ENCODE data around the gene DAZAP1. TPM values are rescaled to one million over a fixed set of nuclear protein-coding genes. Genes with fewer than 3 reads are reported as not detected.
"Not testable (repeated sequence)": the region's sequence is repeated elsewhere in the genome, so short reads cannot be mapped to it uniquely, and the experiment has no call there.

DAZAP1 gene
- total RNA-seq, 2 experiments from 2014 or later: 226 to 242 TPM

DNA sequence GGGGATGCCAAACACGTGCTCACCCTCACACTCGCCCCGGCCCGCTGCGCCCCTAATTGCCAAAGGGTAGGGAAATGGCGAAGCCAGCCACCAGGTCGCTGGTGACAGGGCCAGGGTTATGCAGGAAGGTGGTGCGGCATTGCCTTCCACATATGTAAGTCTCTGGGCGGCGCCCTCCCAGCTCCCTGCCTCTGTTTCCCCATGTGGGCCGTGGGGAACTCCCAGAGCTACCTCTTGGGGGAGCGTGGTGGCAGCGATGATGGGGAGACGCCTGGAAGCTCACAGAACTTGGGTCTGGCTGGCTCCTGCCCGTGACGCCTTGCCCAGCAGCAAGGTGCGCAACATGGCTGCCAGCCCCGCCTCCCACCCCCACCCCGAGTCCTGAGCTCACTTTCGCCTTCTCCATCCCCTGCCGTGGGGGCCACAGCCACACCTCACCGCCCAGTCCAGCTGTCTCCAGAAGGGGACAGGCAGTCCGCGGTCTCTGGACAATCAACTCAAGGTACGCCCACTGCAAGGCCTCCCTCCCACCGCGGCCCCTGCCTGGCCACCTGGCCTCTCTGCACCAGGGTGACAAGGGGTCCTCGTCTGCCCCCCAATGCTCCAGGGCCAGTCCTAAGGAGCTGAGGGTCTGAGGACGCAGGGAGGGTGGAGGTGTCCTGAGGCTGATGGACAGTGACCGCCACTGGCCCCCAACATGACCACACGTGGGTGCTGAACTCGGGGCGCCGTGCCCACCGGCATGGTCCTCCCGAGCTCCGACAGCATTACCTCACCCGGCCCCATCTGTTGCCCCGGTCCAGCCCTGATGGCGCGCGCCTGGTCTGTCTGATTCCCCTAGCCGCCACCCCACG is 65.1 kb downstream of the DAZAP1 start:
- POLR2A ChIA-PET: interaction anchor here (2.2 kb wide), 1 partner anchor 17 kb away, joined by 7 read pairs; no protein-coding TSS in a partner anchor
- intact Hi-C loops (cut with micrococcal nuclease): loop anchor here (5.0 kb wide), 1 partner anchor 35 kb away; the partner anchor contains the start of gene RPS15
- Mint-ChIP-seq H3K36me3 (peaks cover 2% of the 10 kb centered on the region), H3K9me3 (no peaks in the 10 kb centered on the region), H3K27ac (no peak overlapping the region), H3K4me1 (ENCODE audit: low read depth) (peaks cover 13% of the 10 kb centered on the region), H3K27me3 (peaks cover 3% of the 10 kb centered on the region), H3K4me3 (no peak overlapping the region)
- DNase-seq: no peak
- CTCF ChIA-PET: interaction anchor here (1.1 to 1.4 kb wide), 2 partner anchors 18 to 27 kb away, joined by 3 to 5 read pairs; no protein-coding TSS in a partner anchor

- Mint-ChIP-seq H3K9me3 (no peaks in the 10 kb centered on the region), H3K27ac (no peak overlapping the region), H3K4me3 (no peak overlapping the region), H3K36me3 (peaks cover 2% of the 10 kb centered on the region), H3K27me3 (peaks cover 3% of the 10 kb centered on the region), H3K4me1 (ENCODE audit: low read depth) (peaks cover 14% of the 10 kb centered on the region)
- ChIA-PET POLR2A (interaction anchor here (2.2 kb wide), 1 partner anchor 18 kb away, joined by 7 read pairs; no protein-coding TSS in a partner anchor), CTCF (no interaction called here)
- no peak for DNase-seq
- intact Hi-C loops (cut with micrococcal nuclease): loop anchor here (5.0 kb wide), 1 partner anchor 36 kb away; the partner anchor contains the start of gene RPS15
Observed at GRCh38 chr19:1473085-1473851, 65.9 kb downstream of the DAZAP1 start.

DNA sequence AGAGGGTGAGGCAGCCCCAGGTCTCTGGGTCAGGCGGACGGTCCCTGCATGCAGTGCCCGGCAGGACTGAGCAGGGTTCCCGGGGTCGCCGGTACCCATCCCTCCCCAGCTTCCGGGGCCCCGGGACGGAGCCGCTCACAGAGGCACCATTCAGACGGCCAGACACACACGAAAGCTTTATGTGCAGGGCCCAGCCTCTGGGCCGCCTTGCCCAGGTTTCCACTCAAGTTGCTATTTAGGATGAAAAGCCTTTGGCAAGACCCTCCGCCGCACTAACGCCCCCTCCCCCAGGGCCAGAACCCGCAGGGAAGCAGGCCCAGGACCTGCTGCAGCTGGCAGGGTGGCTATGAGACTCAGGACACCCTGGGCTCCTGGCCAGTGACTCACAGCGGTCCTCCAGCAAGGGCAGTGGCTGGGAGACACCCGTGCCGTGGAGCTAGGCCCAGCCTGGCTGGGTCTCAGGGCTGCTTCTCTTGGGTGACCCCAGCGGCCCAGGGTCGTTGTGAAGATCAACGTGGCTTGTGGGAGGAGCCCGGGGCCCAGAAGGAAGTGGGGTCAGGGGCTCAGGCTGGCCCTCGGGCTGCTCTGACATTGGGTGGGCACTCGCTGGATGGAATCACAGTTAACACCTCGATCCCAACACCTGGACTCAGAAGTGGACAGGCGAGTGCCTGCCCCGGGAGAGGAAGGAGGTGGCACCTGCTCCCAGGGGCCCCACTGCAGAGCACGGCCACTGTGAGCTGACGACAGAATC is 66.8 kb downstream of the DAZAP1 start:
- intact Hi-C loops (cut with micrococcal nuclease): loop anchor here (5.0 kb wide), 1 partner anchor 37 kb away; the partner anchor contains the start of gene RPS15

DNA sequence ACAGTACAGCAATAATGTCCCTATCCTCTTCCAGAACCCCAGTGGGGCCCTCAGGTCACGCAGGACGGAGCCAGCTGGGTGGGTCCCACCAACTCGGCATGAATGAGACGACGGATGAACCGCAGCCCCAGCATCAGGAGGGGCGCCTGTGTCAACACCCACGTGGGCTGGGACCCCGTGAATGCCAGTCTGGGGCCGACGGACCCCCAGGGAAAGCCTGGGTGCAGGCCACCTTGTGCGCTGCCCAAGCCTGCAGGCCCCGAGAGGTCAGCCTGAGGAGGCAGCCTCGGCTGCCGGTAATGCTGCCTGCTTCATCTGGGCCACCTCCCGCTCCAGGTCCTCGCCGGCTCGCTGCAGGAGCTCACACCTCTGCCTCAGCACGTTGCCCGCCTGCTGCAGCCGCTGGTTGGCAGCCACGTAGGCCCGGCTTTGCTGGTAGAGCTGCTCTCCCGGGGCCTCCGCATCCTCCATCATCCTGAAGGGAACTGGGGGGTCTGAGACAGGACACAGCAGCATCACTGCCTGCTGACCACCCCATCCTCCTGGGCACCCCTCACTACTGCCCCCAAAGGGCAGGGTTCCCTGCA is 67.5 kb downstream of the DAZAP1 start:
- intact Hi-C loops (cut with micrococcal nuclease): loop anchor here (5.0 kb wide), 2 partner anchors 37 to 38 kb away; partner anchors contain the start of genes ADAMTSL5 and RPS15
- peaks cover 18% of the 10 kb centered on the region for H3K4me1 Mint-ChIP-seq (ENCODE audit: low read depth)
- no peaks in the 10 kb centered on the region for H3K9me3 Mint-ChIP-seq
- H3K36me3 Mint-ChIP-seq: peaks cover 3% of the 10 kb centered on the region
- ChIA-PET POLR2A (interaction anchor here (1.5 kb wide), 1 partner anchor 8 kb away, joined by 3 read pairs; no protein-coding TSS in a partner anchor), CTCF (interaction anchor here (2.2 kb wide), 1 partner anchor 9 kb away, joined by 6 read pairs; no protein-coding TSS in a partner anchor)
- DNase-seq: no peak
- peaks cover 3% of the 10 kb centered on the region for H3K27me3 Mint-ChIP-seq
- no peak overlapping the region for H3K27ac Mint-ChIP-seq
- H3K4me3 Mint-ChIP-seq: no peak overlapping the region

More for the DNA sequence above, 66.8 kb downstream of the DAZAP1 start:
- Mint-ChIP-seq H3K4me3 (no peak overlapping the region), H3K9me3 (no peaks in the 10 kb centered on the region), H3K4me1 (ENCODE audit: low read depth) (peaks cover 17% of the 10 kb centered on the region), H3K27me3 (peaks cover 3% of the 10 kb centered on the region), H3K27ac (no peak overlapping the region), H3K36me3 (peaks cover 3% of the 10 kb centered on the region)
- CTCF ChIA-PET: interaction anchor here (2.2 kb wide), 1 partner anchor 8 kb away, joined by 6 read pairs; no protein-coding TSS in a partner anchor
- POLR2A ChIA-PET: interaction anchor here (1.5 kb wide), 1 partner anchor 8 kb away, joined by 3 read pairs; no protein-coding TSS in a partner anchor
- no peak for DNase-seq

- Mint-ChIP-seq H3K4me1 (ENCODE audit: low read depth) (peaks cover 15% of the 10 kb centered on the region), H3K27me3 (no peaks in the 10 kb centered on the region), H3K36me3 (peaks cover 3% of the 10 kb centered on the region), H3K9me3 (no peaks in the 10 kb centered on the region), H3K4me3 (no peak overlapping the region), H3K27ac (no peak overlapping the region)
- intact Hi-C loops (cut with micrococcal nuclease): loop anchor here (5.0 kb wide), 1 partner anchor 36 kb away; the partner anchor contains the start of gene ADAMTSL5
- no peak for DNase-seq
- ChIA-PET POLR2A (interaction anchor here (1.5 kb wide), 1 partner anchor 9 kb away, joined by 3 read pairs; no protein-coding TSS in a partner anchor), CTCF (interaction anchor here (2.2 kb wide), 1 partner anchor 10 kb away, joined by 6 read pairs; no protein-coding TSS in a partner anchor)
Observed at GRCh38 chr19:1475751-1476437, 68.5 kb downstream of the DAZAP1 start.

- CTCF ChIA-PET: interaction anchor here (1.0 kb wide), 2 partner anchors 11 to 32 kb away, joined by 3 read pairs; no protein-coding TSS in a partner anchor
Observed at GRCh38 chr19:1477056-1477455, 69.7 kb downstream of the DAZAP1 start.

GRCh38 chr19:1478934-1479707 is 71.7 kb downstream of the DAZAP1 start, which contains the start of gene C19orf25:
Gene C19orf25 (minus strand): TSS chr19:1479215. CDS start chr19:1478903, 312 bp downstream.
- Mint-ChIP-seq H3K9me3 (no peaks in the 10 kb centered on the region), H3K27ac (peak within 1 kb of the TSS; percentile 91), H3K27me3 (no peaks in the 10 kb centered on the region), H3K4me1 (ENCODE audit: low read depth) (peaks cover 9% of the 10 kb centered on the region), H3K36me3 (peaks cover 3% of the 10 kb centered on the region), H3K4me3 (peak within 1 kb of the TSS; percentile 97)
- POLR2A ChIA-PET: no interaction called here
- CTCF ChIA-PET: no interaction called here
- DNase-seq: peak; percentile 96
- intact Hi-C loops (cut with micrococcal nuclease): loop anchor here (1.0 to 5.0 kb wide), 3 partner anchors 11 to 96 kb away; partner anchors contain the start of genes ADAMTSL5, NDUFS7 and PCSK4

More at GRCh38 chr19:1477056-1477455, 69.7 kb downstream of the DAZAP1 start:
- Mint-ChIP-seq H3K4me1 (ENCODE audit: low read depth) (peaks cover 11% of the 10 kb centered on the region), H3K4me3 (peak overlapping the region; percentile 49)
- POLR2A ChIA-PET, DNase-seq, H3K27me3 Mint-ChIP-seq, H3K36me3 Mint-ChIP-seq, H3K27ac Mint-ChIP-seq, H3K9me3 Mint-ChIP-seq: not testable (repeated sequence)
- intact Hi-C loops (cut with micrococcal nuclease): loop anchor here (5.0 kb wide), 1 partner anchor 35 kb away; the partner anchor contains the start of gene ADAMTSL5

DNA sequence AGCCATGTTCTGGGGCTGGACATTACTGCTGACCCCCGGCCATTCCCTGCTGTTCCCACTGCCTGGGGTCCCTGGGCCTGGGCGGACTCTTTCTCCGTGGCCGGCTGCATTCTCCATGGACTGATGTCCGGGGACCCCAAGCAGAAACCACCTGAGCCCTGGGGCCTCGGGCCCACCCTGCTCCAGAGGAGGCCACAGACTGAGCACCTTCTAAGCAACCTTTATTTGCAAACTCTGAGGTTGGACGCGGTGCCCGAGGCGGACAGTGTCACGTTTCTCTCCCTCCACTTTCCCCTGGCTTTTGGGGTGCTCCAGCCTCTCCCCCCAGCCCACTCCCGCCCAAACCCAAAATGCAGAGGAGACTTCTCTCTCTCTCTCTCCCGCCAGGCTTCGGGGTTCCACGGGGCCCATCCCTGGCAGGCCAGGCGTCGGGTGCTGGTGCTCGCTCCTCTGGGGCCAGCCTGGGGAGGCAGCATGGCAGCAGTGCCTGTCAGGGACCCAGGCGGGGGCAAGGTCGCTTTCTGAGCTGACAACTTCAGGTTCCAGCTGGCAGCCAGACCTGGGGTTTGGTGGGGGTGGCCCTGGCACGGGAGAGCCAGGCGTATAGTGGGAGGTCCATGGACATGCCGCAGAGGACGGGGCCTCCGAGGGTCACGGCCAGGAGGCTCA is 74.0 kb downstream of the DAZAP1 start:
- Mint-ChIP-seq H3K4me3 (no peak overlapping the region), H3K4me1 (ENCODE audit: low read depth) (peaks cover 9% of the 10 kb centered on the region), H3K36me3 (peaks cover 2% of the 10 kb centered on the region), H3K27ac (no peak overlapping the region), H3K27me3 (no peaks in the 10 kb centered on the region), H3K9me3 (no peaks in the 10 kb centered on the region)
- CTCF ChIA-PET: no interaction called here
- no peak for DNase-seq
- intact Hi-C loops (cut with micrococcal nuclease): no loop called here
- POLR2A ChIA-PET: no interaction called here

- Mint-ChIP-seq H3K27me3 (no peaks in the 10 kb centered on the region), H3K9me3 (no peaks in the 10 kb centered on the region), H3K4me3 (no peak overlapping the region), H3K27ac (no peak overlapping the region), H3K36me3 (peaks cover 2% of the 10 kb centered on the region), H3K4me1 (ENCODE audit: low read depth) (peaks cover 9% of the 10 kb centered on the region)
- ChIA-PET CTCF (no interaction called here), POLR2A (no interaction called here)
- no peak for DNase-seq
- intact Hi-C loops (cut with micrococcal nuclease): no loop called here
Observed at GRCh38 chr19:1481893-1482360, 74.5 kb downstream of the DAZAP1 start.

Data from activated CD4-positive, alpha-beta memory T cell treated with anti-CD3 and anti-CD28 coated beads for 36 hours (primary cell).